ENCODE measurements around the gene SHLD2.
"Not testable (repeated sequence)": the region's sequence is repeated elsewhere in the genome, so short reads cannot be mapped to it uniquely, and the experiment has no call there.

SHLD2 gene

DNA sequence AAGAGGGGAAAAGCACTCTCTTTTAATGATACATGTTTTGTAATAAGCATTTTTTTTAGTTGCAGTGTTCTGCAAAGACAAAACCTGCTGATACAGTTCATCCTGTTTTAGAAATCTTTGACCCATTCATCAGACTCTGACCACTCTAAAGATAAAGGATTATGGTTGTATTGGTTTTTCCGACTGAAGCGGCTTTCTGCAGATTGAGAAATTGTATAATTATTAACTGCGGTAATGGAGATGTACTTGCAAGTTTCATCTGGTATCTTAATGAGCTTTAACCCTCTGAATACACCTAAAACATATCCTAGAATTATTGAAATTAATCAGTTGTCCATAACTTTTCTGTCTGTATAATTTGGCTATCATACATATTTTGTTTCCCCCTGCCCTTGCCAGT is 50.6 kb downstream of the SHLD2 start:
- not testable (repeated sequence) for DNase-seq

DNA sequence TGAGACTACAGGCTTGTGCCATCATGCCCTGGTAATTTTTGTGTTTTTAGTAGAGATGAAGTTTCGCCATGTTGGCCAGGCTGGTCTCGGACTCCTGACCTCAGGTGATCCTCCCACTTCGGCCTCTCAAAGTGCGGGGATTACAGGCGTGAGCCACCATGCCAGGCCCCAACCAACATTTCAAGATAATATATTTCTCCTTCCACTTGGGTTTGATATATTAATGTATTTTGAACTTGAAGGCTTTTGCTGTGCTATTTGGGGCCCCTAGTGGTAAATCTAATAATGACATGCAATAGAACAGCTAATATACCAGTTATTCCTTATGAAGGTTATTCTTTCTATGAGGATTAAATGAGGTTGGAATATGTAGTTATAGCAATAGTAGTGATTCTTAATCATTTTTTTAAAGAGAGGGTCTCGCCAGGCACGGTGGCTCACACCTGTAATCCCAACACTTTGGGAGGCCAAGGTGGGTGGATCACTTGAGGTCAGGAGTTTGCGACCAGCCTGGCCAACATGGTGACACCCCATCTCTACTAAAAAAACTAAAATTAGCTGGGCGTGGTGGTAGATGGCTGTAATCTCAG is 54.1 kb downstream of the SHLD2 start:
- DNase-seq: not testable (repeated sequence)

DNA sequence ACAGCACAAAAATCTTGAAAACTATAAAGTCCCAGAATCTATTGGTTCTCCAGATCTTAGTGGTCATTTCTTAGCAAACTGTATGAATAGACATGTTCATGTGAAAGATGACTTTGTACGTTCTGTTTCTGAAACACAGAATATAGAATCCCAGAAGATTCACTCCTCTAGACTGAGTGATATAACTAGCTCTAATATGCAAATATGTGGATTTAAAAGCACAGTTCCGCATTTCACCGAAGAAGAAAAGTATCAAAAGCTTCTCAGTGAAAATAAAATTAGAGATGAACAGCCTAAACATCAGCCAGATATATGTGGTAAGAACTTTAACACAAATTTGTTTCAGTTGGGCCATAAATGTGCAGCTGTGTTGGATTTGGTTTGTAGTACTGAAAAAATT is 56.5 kb downstream of the SHLD2 start:
- not testable (repeated sequence) for DNase-seq

DNA sequence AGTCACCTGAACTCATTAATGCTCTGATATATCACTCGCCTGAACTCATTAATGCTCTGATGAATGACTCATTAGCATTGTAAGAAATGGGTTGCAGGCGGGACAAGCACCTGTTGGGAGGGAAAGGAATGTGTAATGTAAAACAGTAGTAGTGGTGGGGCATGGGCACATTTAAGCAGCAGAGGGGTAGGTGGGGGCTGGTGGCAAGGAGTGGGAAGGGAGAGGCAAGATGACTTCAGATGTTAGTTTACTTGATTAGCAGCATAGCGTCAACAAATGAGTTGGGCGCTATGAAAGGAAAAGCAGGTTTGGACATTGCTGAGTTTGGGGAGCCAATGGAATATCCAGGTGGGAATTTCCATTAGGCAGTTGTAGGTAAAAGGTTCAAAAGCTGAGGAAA is 61.8 kb downstream of the SHLD2 start:
- DNase-seq: not testable (repeated sequence)

DNA sequence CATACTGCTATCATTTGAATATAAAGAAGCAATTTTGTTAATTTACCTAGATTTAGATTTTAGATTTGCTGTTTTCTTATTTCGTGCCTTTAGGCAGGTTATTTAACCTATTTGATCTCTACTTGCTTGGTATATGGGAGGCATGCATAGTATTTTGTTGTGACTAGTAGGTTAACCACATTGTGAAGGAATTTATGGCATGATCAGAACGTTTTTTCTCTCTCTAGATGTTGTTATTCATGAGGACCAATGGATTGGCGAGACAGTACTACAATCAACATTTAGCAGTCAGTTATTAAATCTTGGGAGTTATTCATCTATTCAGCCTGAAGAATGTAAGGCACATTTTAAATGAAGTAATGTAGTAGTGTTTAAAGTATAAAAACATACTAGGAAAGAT is 62.8 kb downstream of the SHLD2 start:
- DNase-seq: not testable (repeated sequence)

DNA sequence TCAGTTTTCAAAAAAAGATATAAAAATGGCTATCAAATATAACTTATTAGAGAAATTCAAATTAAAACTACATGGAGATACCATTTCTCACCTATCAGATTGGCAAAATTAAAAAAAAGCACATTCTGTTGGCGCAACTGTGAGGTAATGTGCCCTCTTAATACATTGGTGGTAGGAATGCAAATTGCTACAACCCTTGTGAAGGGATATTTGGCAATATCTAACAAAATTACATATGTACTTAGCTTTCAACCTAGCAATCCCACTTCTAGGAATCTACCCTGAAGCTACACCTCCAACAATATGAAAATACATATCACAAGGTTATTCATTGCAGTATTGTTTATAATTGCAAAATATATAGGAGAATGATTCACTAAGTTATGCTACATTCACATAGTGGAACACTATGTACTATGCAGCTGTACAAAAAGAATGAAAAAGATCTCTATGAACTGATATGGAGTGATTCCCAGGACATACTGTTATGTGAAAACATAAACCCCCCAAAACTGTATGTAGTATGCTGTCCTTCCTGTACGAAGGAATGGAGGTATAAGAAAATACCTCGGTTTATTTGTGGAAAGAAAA is 67.8 kb downstream of the SHLD2 start:
- not testable (repeated sequence) for DNase-seq

DNA sequence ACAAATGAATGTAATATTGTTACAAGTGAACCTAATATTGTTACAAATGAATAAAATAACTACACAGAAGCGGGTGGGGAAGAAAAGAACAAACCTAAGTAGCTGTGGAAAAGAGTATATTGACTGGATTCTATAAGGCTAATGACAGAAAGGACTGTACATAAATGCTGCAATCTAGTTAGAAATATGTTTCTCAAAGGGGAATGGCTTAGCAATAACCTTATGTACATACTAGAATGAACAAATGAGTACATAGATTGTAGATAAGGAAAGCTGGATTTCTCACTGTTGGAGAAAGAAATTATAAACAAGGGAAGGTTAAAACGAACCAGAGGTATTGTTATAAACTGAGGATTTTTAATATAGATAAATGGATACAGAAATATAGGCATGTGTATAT is 68.4 kb downstream of the SHLD2 start:
- DNase-seq: not testable (repeated sequence)

DNA sequence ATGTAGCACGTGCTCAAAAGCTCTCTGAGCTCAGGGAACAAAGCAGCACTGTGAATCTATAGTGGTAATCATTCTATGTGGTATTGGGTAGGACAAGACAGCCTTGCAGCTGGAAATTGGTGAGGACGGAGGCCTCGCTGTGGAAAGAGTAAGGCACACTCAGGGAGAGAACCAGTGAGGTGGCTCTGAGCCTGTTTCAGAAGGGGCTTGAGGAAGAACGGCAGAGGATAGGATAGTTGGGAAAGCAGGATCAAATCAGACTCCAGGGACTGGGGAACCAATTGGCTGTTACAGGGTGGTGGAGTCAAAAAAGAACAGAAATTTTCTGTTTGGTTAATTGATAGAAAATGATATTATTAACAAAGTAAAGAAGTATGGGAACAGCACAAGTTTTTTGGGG is 74.9 kb downstream of the SHLD2 start:
- DNase-seq: not testable (repeated sequence)

DNA sequence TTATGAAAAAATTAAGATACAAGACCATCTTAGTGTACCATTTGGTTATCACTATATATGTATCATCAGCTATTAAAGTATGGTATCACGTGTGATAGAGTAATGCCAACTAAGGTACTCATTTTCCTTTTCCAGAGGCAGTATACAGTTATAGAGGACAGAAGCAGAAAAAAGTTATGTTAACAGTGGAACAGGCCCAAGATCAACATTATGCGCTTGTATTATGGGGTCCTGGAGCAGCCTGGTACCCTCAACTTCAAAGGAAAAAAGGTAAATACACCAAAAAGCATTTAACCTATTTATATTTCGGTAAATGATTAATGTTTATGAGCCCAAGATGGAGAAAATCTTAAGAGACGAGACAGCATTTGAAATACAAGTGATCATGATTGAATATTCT is 75.7 kb downstream of the SHLD2 start:
- DNase-seq: not testable (repeated sequence)

DNA sequence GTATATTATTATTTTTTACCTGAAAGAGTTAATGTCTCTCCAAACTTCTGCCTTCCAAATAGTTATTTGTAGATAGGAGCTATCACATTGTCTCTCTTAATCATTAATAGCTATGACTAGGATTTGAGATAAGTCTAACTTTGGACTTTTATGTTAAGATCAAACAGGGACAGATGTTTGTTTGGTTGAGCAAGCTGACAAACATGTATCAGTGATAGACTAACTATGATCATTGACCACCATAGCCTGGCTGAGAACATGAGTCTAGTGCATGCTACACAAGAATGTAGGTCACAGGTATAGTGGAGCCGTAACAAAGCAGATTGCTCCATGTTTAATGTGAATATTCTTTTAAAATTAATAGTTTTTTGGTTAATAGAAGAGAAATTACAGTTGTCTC is 76.7 kb downstream of the SHLD2 start:
- not testable (repeated sequence) for DNase-seq

DNA sequence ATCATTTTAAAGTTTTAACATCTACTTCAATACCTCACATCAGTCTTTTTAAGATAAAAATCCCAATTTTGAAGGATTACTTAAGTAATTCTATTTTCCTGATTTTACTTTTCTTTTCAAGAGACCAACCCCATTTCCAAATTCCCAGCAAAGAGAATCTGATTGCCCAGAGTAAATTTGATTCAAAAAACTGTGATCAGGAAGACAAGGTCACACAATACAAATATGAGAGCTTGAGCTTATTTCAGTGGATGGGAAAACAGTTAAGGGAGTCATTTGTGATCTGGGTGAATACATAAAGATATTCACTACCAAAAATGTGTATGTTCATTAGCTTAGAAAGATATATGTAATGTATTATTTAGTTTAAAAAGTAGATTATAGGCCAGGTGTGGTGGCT is 77.2 kb downstream of the SHLD2 start:
- DNase-seq: not testable (repeated sequence)

DNA sequence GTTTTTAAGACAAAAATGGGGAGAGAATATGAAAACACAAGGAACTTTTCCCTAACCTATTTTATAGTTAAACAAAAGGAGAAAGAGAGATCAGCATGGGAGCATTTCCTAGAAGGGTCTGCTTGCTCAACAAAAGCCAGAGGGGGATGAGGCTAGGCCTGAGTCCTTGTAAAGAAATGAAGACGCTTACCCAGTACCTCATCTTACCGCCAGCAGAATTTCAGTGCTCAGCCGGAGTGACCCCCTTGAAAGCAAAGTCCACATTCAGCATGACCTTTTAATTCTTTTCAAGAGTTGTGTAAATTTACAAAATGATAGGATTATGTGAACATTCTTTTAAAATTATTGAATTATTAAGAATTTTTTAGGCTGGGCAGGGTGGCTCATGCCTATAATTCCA is 82.6 kb downstream of the SHLD2 start:
- DNase-seq: not testable (repeated sequence)

DNA sequence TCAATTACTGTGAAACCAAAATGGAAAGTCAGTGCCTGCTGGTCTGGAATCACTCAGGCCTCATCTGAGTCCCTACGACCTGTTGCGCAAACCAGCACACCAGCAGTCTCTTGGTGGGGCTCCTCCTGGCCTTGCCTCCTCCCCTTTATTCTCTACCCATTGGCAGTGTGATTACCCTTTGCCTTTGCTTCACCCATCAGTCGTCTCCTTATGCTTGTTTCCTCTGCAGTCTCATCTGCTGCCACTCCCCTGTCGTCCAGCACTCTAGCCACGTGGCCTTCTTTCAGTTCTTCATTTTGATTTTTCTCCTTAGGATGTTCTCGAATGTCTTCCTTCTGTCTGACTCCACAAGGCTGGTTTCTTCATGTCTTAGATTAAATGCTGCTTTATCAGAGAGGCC is 89.4 kb downstream of the SHLD2 start:
- DNase-seq: not testable (repeated sequence)

DNA sequence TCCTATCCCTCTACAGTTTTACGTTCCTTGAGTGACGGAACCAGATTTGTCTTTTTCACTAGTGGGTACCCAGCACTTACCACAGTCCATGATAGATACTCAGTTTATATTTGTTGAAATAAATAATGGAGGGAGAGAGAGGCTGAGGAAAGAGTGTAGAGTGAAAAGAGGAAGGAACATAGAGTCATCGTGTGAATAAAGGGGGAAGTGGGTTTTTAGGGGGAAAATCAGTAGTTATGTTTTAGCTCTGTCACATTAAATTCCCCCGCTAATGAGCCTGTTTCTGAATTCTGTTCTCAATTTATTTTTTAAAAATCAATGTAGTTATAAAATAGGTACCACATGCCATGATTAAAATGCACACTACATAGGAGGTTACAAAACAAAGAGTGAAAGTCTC is 91.0 kb downstream of the SHLD2 start:
- not testable (repeated sequence) for DNase-seq

DNA sequence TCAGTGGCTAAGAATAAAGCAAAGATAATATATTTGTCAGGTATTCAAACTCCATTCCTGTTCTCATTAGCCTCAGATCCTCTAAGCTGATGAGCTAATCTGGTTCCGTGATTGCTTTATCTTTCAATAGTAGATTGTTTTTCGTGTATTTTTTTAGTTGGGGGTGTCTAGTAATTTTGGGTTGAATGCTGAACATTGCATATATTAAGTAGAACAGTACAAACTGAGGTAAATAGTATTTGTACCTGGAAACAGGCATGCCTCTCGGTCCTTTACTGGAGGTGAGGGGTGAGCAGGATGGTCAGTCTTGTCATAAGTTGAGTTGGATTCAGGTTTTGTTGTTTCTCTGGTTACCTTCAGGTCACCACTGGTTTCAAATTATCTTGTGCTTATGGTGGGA is 92.6 kb downstream of the SHLD2 start:
- not testable (repeated sequence) for DNase-seq

DNA sequence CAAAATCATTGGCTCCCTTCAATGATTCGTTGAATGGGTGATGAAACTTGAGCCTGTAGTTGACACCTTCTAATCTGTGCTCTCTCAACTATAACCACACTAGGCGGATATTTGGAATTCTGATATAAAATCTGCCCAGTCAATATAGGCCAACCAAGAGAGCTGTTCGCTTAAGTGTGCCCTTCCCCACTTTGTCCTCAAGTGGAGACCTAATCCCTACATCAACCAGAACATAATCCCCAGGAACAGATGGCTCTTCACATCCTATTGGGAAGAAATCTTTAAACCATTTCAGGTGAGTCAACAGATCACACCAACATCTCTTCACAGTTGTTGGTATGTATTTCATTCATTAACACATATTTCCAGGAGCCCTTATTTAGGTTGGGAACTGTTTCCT is 96.8 kb downstream of the SHLD2 start:
- DNase-seq: not testable (repeated sequence)

DNA sequence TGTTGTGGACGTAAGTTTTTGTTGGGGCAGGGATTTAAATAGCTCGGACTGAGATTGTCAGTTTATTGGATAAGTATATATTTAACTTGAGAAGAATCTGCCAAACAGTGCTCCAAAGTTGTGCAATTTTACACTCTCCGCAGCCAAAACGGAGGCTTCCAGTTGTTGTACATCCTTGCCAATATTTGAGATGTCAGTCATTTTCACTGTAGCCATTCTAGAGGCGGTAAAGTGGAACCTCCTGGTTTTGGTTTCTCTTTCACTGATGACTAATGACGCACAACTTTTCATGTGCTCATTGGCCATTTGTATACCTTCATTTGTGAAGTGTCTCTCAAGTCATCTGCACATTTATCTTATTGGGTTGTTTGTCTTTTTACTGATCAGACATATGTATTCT is 105.9 kb downstream of the SHLD2 start:
- DNase-seq: not testable (repeated sequence)

DNA sequence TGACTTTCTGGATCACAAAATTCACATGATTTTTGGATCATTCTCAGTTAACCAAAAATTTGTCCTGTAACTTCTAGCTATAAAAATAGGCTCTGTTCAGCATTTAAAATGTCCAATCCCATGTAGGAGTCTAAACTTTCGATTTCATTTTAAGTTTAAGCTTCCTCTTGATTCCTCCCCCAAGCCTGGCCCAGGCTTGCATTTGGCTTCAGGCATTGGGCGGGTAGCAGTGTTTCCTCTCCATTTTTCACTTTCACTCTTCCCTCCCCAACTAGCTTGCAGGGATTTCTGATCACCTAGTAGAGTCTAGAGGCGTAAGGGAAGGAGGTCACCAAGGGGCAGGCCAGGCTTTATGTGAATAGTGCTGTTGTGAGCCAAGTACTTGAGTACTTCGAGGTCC is 109.8 kb downstream of the SHLD2 start:
- DNase-seq: not testable (repeated sequence)

DNA sequence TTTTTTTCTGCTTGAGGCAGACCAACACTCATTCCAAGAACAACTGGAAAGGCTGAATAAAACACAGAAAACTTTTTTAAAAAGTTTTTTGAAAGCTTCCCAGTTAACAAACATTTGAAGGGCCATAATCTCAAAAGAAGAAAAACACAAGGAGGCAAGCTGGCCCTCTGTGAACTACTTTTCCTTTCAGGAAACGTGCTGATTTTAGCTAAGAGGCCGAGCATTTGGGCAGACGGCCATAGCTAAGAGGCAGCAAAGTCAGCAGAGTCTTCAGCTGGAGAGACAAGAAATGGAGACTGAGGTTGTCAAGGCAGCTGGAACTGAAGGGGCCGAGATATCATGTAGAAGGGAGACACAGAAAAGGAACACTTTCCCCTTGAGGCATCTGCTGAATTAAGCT is 111.9 kb downstream of the SHLD2 start:
- DNase-seq: not testable (repeated sequence)

DNA sequence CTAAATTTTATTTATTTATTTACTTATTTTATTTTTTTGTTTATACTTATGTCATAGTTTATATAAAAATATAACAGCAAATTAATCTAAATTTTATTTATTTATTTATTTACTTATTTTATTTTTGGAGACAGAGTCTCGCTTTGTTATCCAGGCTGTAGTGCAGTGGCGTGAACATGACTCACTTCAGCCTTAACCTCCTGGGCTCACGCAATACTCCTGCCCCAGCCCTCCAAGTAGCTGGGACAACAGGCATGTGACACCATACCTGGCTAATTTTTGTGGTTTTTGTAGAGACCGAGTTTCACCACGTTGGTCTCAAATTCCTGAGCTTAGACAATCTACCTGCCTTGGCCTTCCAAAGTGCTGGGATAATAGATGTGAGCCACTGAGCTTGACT is 115.3 kb downstream of the SHLD2 start:
- not testable (repeated sequence) for DNase-seq

DNA sequence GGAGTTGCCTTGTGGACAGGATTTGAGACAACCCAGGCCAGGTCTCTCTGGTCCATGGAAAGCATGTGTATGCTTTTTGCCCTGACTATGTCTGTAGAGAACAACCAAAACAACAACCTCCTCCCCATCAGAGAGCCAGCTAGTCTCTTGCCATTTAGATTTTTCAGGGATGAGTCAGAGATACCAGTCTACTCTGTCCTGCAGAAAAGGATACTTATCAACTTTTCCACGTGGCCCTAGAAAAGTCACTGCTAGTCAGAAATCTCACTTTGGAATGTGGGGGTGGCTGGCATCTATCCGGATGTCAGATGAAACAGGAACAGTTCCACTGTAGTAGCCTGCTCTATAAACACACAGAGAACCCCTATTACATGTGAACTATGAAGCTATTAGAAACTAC is 116.8 kb downstream of the SHLD2 start:
- DNase-seq: not testable (repeated sequence)

DNA sequence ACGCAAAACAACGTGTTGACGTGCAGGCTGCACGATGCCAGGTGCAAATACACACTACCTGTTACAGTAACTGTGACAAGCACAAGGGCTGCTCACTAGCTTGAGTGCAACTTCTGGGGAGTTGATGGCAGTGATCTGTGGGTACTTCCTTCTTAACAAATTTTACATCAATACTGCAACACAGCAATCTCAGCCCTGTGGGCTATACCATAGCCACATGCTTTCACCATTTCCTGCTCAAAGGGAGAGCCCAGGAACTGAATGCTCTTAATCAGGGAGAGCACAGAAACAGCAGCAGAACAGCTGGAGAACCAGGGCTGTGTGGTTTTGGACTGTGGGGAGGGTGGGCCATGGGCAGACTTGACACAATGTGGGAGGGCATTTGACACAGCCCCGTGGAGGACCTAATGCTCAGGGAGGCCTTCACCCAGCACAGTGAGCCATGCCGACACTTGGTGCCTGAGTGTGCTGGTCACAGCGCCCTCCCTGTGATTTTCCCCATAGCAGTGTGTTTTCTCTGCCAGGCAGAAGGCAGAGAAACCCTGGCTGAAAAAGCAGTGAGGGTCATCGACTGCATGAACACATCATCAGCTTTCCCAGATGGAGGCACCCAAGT is 118.3 kb downstream of the SHLD2 start:
- not testable (repeated sequence) for DNase-seq

DNA sequence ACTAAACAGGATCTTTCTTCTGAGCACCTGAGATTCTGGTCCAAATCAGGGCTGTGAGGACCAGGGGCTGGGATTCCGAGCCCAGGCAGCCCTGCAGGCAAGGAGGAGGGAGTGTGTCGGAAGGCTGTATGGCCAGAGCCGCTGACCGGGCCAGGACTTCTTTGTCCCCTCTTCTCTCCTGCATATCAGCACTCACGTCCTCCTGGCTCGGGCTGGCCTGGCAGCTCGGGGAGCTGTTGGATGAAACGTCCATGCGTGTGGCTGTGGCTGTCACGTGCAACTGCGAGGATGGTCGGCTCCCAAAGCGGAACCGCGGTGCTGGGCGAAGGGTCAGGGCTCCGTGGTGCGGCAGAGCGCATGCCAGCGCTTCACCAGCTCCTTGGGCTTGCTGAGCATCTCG is 118.8 kb downstream of the SHLD2 start:
- DNase-seq: not testable (repeated sequence)

DNA sequence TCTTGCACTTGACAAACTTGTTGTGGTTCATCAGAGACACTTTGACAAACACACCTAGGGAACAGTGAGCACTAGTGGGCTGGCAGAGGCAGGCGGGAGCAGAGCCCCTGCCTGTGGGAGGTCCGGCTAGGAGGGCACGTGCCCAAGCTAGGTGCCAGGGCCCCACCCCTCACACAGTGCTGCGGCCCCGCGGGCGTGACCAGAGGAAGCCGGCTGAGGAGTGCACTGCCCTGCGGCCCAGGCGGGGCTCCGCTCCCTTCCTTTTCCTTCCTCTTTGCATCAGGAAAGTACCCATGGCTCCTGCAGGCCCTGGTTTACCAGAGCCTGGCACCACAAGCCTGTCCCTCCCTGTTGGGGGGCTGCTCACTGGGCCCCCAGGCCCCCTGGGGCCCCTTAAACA is 121.1 kb downstream of the SHLD2 start:
- not testable (repeated sequence) for DNase-seq

DNA sequence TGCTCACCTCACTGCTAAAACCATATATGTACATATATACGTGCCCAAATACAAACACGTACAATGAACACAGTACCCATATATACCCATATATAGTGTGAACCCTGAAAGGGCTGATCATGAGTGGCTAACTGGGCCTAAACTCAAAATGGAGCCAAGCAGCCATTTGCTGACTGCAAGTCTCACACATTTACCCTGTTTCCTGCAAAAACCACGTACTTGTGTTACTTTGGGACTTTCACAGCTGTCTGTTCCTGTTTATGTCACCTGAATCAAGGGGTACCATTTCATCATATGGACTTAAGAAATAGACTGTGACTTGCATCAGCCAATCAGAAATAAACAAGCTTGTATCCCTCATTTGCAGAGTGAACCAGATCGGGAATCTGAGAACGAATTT is 124.4 kb downstream of the SHLD2 start:
- DNase-seq: not testable (repeated sequence)

Data from SHP77 treated with DMSO at 0.1 percent for 48 hours (cell line).